NT2/D1 (cell line): ENCODE results near the gene TMEM14A.

Experiments
- SUZ12 ChIP-seq: IDR thresholded peaks from 2 replicates; pipeline ENCODE4 v1.6.1; 2011; ENCODE audit not compliant: insufficient read length, insufficient read depth; ENCODE audit errors: extremely low read depth
- YY1 ChIP-seq: IDR thresholded peaks from 2 replicates; pipeline ENCODE4 v1.6.1; 2011; ENCODE audit not compliant: insufficient read length, insufficient read depth
- ZNF274 ChIP-seq: IDR thresholded peaks from 2 replicates; pipeline ENCODE4 v1.6.1; 2011; ENCODE audit warnings: mild to moderate bottlenecking, low read depth, low read length

GRCh38 chr6:52654007-52654406, 16.9 kb upstream of the TMEM14A start:
- TF ChIP-seq YY1 = no peak
- TF ChIP-seq SUZ12 = no peak
- TF ChIP-seq ZNF274 = no peak
